ENCODE results near the gene BEND7. TPM values are rescaled to one million over a fixed set of nuclear protein-coding genes. Genes with fewer than 3 reads are reported as not detected.

BEND7 gene
- total RNA-seq, 1 experiment from 2014 or later = 7.6 TPM

GRCh38 chr10:13473986-13474385, 54.8 kb downstream of the BEND7 start:
- Histone ChIP-seq H3K27me3 (ENCODE audit: control insufficient read depth, insufficient read depth, low read length) (no peaks in the 10 kb centered on the region), H3K4me1 (ENCODE audit: control insufficient read depth, insufficient read depth, low read length) (no peaks in the 10 kb centered on the region), H3K4me3 (ENCODE audit: low read depth in 2 of 2, low read length in 2 of 2) (no peak overlapping the region), H3K9me3 (ENCODE audit: control insufficient read depth, insufficient read depth, low read depth, low read length) (no peaks in the 10 kb centered on the region), H3K36me3 (ENCODE audit: control insufficient read depth, insufficient read depth, low read length) (no peaks in the 10 kb centered on the region), H3K27ac (ENCODE audit: low read length) (no peak overlapping the region)
- no peak for ATAC-seq
- TF ChIP-seq REST (IDR thresholded peaks at IDR 0.05; ENCODE audit: insufficient read depth in 1 of 2, low read depth in 2 of 2, low read length in 1 of 2) (no peak), POLR2AphosphoS5 (IDR thresholded peaks at IDR 0.05; ENCODE audit: low read depth, low read length) (no peak), TCF7L2 (IDR thresholded peaks at IDR 0.05; ENCODE audit: low read depth, low read length) (no peak), SIN3A (IDR thresholded peaks at IDR 0.05; ENCODE audit: borderline replicate concordance, insufficient read depth, low read depth, low read length) (no peak), CTCF (IDR thresholded peaks at IDR 0.05) (no peak)
- no peak for DNase-seq (ENCODE audit: low read depth, low spot score)
- in situ Hi-C loops (cut with HindIII; ENCODE audit: low pct_unique_long_range_greater_than_20kb, low sequenced_read_pairs) (no loop called here), intact Hi-C loops (cut with micrococcal nuclease; ENCODE audit: unreplicated experiment) (no loop called here)
- no TSS peak for BruUV-seq (replicated peaks)
- CTCF ChIA-PET = no interaction called here
- POLR2A ChIA-PET = no interaction called here

DNA sequence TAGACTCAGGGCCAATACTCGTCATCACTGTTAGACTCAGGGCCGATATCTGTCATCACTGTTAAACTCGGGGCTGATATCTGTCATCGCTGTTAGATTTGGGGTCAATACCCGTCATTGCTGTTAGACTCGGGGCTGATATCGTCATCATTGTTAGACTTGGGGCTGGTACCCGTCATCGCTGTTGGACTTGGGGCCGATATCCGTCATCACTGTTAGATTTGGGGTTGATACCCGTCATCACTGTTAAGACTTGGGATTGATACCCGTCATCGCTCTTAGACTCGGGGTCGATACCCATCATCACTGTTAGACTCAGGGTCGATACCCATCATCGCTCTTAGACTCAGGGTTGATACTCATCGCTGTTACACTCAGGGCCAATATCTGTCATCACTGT, 56.5 kb downstream of the BEND7 start:
- Histone ChIP-seq H3K27me3 (ENCODE audit: control insufficient read depth, insufficient read depth, low read length) (no peaks in the 10 kb centered on the region), H3K9me3 (ENCODE audit: control insufficient read depth, insufficient read depth, low read depth, low read length) (no peaks in the 10 kb centered on the region), H3K4me1 (ENCODE audit: control insufficient read depth, insufficient read depth, low read length) (no peaks in the 10 kb centered on the region), H3K27ac (ENCODE audit: low read length) (no peak overlapping the region), H3K4me3 (ENCODE audit: low read depth in 2 of 2, low read length in 2 of 2) (no peak overlapping the region), H3K36me3 (ENCODE audit: control insufficient read depth, insufficient read depth, low read length) (no peaks in the 10 kb centered on the region)
- ATAC-seq (no peak), DNase-seq (ENCODE audit: low read depth, low spot score) (no peak)
- TF ChIP-seq REST (IDR thresholded peaks at IDR 0.05; ENCODE audit: insufficient read depth in 1 of 2, low read depth in 2 of 2, low read length in 1 of 2) (no peak), SIN3A (IDR thresholded peaks at IDR 0.05; ENCODE audit: borderline replicate concordance, insufficient read depth, low read depth, low read length) (no peak), POLR2AphosphoS5 (IDR thresholded peaks at IDR 0.05; ENCODE audit: low read depth, low read length) (no peak), TCF7L2 (IDR thresholded peaks at IDR 0.05; ENCODE audit: low read depth, low read length) (no peak), CTCF (IDR thresholded peaks at IDR 0.05) (no peak)
- ChIA-PET CTCF (no interaction called here), POLR2A (no interaction called here)
- in situ Hi-C loops (cut with HindIII; ENCODE audit: low pct_unique_long_range_greater_than_20kb, low sequenced_read_pairs) (no loop called here), intact Hi-C loops (cut with micrococcal nuclease; ENCODE audit: unreplicated experiment) (no loop called here)
- BruUV-seq (replicated peaks) = no TSS peak

Data from Panc1 (cell line).